NOMO-1 treated with dmso at 0.1 percent for 144 hours (cell line): ENCODE results near the gene AP4S1.
"Not testable (repeated sequence)": the region's sequence is repeated elsewhere in the genome, so short reads cannot be mapped to it uniquely, and the experiment has no call there.

ENCODE experiments used
- DNase-seq: peaks from one replicate; lab custom pipeline; 2025; ENCODE audit not compliant: unreplicated experiment; lab: John Stamatoyannopoulos, UW

Gene AP4S1, protein sequence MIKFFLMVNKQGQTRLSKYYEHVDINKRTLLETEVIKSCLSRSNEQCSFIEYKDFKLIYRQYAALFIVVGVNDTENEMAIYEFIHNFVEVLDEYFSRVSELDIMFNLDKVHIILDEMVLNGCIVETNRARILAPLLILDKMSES

DNA sequence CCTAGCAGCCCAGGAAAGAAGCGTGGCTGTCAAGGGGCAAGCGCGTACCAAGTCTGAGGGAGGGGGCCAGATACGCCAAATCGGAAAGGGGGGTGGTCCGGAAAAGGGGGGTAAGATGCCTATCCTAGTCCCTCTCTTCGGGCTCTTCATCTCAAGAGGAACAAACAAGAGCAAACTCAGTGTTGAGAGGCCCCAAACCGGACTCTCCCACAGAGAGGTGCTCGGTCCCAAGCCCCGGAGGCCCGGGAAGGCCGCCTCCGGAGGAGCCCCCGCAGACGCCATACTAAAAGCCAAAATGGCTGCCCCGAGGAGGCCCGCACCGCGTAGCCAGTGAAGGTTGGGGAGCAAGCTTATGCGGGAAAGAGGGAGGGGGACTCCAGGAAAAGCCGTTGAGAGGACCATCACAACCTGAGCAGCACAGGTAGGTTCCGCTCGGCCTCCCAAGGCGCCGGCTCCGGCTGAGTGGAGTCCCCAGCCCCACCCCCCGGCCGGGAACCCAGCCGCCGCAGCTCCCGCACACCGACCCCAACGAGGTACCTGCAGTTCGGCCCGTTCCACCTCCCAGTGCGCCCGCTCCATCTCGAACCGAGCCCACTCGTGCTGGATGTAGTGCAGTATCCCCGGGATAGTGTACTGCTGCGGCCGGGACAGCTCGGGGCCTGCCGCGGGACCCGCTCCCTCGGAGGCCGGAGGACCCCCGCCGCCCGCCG lies at the start of gene AP4S1:
Gene AP4S1 (plus strand): TSS at position 283 of the 710 bp plus-strand sequence. CDS start 40,548 bp downstream, outside the sequence.
- no peak for DNase-seq

DNA sequence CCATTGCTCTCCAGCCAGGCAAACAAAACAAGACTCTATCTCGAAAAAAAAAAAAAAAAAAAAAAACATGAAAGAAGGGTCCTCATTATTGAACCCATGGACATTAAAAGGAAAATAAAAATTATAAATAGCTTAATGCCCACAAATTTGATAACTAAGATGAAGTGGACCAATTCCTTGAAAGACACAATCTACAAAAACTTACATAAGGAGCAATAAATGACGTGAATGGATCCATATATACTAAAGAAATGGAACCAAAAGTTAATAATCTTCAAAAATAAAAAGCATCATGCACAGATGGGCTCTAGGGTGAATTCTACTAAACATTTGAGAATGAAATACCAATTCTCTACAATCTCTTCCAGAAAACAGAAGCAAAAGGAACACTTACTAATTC lies 47.7 kb upstream of the AP4S1 start:
- DNase-seq, result no peak

DNA sequence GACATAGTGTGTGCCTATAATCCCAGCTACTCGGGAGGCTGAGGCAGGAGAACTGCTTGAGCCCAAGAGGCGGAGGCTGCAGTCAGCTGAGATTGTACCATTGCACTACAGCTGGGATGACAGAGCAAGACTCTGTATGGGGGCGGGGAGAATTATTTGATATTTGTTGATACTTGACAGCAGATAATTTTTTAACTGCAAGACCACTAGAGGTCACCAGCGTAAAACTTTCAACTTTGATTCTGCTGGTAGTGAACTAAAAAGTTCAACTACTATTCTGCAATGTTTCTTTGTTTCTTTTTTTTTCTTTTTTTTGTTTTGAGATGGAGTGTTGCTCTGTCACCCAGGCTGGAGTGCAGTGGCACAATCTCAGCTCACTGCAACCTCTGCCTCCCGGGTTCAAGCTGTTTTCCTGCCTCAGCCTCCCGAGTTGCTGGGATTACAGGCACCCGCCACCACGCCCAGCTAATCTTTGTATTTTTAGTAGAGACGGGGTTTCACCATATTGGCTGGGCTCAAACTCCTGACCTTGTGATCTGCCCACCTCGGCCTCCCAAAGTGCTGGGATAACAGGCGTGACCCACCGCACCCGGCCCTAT lies 45.2 kb upstream of the AP4S1 start:
- DNase-seq, result not testable (repeated sequence)

DNA sequence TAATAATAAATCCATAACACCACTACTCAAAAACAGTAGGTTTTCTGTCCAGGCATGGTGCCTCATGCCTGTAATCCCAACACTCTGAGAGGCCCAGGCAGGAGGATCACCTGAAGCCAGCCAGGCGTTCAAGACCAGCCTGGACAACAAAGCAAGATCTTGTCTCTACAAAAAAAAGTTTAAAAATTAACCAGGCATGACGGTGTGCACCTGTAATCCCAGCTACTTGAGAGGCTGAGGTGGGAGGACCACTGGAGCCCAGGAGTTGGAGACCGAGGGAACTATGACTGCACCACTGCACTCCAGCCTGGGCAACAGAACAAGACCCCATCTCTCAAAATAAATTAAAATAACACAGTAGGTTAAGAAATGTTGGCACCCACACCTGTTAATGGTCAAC lies 44.5 kb upstream of the AP4S1 start:
- no peak for DNase-seq

DNA sequence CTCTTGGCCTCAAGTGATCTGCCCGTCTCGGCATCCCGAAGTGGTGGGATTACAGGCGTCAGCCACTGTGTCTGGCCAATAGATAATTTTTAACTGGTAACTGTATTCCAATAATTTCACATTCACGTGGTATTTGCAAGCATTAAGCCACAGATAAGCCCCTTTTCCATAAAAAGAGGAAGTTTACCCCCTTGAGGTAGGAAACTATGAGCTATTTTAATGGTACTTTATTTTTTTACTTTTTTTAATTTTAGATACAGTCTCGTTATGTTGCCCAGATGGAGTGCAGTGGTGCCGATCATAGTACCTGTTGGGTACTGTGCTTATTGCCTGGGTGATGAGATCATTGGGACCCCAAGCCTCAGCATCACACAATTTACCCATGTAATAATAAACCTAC lies 42.9 kb upstream of the AP4S1 start:
- no peak for DNase-seq

DNA sequence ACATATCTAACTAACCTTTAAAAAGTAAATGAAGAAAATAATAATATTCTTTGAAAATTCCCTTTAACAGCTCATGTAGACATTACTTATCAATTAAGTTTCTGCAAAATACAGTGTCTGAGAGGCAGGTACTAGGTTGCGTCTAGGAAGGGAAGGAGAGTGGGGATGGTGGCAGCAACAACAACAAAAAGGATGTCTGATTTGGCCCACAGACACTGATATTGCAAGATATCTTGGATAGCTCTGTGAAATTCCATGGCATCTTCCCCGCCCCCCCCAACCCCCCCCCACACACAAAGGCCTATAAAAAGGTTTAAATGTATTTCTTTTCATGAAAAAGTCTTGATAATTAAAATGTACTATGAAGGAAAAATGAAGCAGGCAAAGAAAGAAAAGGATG lies 41.6 kb upstream of the AP4S1 start:
- no peak for DNase-seq

DNA sequence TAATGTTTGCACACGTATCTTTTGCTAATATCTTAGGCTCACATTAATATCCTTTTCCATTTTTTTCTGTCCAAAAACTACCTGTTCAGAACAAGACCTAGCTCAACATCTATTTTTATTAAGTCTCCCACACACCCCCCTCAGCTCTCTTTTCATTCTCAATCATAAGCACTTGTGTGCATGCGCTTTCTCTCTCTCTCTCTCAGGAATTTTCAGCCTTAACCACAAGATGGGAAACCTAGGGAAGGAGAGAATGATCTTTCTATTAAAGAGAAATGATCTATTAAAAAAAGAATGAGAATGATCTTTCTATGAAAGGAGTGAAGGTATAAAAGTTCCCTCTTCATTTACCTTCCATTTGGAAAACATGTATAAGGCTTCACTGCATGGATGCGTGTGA lies 39.7 kb upstream of the AP4S1 start:
- no peak for DNase-seq

DNA sequence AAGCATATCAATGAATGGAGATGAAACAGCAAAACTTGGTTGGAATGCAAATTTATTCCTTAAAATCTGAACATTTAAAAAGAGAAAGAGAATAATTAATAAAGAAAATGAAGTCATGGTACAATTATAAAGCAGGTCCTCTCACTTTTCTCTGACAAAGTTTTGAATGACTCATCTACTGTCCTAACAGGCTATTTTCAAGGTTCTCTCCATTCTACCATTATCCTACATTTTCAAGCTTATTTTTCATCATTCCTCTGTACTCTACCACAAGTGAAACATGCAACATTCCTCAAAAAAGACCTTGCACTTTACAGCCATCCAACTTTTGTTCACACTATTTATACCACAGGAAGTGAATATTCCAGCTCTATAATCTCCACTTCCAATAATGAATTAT lies 36.9 kb upstream of the AP4S1 start:
- no peak for DNase-seq

DNA sequence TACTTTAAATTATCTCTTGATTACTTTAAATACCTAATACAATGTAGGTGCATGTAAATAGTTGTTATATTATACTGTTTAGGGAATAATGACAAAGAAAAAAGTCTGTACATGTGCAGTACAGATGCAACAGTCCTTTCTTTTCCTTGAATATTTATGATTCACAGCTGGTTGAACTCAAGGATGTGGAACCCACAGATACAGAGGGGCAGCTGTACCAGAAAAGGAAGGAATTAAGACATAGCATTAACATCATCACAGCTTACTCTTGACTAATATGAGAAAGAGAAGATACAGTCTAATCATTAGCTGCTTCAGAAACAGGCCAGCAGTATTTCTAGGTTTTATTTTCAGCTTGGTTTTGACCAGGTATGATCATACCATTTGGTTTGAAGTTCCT lies 34.7 kb upstream of the AP4S1 start:
- DNase-seq, result no peak

DNA sequence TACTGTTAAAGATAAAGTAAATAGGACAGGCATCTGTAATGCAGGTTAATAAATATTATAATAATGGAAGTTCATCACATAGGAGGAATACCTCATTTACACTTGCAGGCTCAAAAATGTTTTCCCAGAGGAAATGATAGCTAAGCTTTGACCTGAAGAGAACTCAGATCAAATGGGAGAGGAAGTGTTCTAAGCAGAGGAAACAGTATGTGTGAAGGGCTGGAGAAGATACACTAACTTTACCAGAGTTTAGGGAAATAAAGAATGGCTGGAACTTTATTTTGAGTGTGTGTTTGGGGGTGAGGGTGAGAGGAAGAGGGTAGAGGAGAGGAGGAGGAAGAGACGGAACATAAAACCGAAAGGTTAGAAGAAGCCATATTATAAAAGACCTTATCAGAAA lies 34.0 kb upstream of the AP4S1 start:
- DNase-seq, result no peak

DNA sequence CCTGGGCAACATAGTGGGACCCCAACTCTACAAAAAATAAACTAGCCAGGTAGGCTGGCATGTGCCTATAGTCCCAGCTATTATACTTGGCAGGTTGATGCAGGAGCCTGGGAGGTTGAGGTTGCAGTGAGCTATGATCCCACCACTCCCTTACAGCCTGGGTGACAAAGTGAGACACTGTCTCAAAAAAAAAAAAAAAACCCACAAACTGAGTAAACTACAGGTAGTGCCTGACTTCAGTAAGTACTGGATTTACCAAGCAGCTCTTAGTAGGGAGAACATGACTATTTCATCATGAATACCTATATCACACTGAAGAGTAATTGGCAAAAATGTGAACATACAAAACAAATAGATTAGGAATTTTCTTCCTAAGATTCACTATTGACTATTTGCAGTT lies 32.4 kb upstream of the AP4S1 start:
- no peak for DNase-seq

DNA sequence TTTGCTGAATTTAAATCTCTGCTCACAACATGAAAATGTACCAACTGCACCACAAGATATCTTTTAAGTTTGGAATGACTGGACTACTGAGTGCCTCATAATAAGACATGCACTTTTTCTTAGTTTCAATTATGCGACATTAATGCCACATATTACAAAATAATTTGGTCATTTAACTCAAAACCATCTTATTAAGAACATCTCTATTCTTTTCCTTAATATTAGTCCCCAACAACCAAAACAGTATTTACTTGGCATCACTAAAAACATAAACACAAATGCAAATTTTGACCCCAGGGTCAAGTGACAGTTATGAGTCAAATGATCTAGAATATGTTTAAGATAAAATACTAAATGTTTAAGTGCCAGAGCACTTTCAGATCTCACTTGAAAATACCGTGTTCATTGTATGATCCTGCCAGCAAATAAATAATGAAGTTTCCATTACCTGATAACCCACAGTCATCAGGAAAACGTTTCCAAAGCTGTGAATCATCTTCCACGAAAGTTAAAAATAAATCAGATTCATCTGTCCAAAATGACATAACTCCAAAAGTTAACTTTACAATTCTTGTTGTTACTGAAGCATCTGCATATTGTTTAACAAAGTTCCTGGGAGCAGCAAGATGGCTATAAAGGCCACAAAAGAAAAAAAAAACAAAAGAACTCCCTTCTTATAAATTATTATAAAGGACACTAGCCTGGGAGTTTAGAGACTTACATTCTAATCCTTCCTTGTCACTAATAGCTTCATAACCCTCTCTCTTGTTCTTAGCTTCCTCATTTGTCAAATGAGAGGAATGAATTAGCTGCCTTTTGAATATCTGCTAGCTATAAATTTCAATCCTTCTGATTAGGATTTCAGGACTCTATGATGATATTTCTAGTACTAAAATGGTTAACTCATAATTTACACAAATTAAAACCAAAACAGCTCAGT lies 30.5 kb upstream of the AP4S1 start:
- DNase-seq, result no peak

DNA sequence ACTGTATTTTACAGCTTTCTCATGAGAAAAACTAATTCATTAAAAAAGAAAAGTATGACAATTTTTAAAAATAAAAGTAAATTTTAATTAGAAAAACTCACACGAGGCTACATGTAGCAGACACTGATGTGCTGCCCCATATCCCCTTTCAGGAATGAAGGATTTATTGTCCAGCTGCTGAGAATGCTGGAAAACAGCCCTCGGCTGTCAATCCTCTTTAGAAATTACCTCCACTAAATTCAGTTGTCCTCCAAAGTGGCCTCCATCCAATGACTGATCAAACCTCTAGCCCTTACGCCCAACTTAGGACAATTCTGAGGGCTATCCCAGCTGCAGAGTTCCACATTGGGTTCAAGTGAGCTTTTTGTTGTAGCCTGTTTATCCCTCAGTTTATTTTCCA lies 29.8 kb upstream of the AP4S1 start:
- DNase-seq, result no peak

DNA sequence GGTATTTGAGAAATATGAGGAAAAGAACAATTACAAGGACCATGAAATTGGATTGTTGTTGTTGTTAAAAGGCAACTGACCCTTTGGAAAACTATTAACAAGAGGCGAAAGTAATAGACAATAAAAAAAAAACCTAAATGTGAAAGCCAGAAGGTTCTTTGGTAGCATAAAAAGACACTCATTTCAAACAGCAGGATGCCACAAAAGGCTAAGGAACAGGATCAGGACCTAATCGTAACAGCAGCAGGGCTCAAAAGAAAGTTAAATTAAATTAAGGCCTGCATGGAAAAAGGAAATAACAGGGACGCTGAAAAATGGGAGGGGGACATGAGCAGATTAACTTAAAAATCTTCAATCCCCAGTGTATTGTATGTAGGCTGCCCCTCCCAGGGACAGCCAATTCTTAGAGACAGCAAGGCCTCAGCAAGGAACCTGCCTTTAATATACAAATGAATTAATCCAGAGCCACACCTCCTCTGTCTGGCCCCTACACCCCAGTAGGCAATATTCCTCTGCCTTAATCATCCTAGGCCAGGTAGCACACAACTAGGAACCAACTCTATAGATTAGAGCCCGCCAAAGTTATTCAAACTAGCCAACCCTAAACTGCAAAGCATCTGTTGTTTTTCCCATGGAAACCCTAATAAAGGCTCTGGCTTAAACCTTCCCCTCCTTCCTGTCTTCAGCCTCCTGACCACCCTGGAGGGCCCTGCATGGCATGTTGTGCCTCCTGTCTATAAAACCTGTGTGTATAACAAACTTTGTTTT lies 28.4 kb upstream of the AP4S1 start:
- no peak for DNase-seq

DNA sequence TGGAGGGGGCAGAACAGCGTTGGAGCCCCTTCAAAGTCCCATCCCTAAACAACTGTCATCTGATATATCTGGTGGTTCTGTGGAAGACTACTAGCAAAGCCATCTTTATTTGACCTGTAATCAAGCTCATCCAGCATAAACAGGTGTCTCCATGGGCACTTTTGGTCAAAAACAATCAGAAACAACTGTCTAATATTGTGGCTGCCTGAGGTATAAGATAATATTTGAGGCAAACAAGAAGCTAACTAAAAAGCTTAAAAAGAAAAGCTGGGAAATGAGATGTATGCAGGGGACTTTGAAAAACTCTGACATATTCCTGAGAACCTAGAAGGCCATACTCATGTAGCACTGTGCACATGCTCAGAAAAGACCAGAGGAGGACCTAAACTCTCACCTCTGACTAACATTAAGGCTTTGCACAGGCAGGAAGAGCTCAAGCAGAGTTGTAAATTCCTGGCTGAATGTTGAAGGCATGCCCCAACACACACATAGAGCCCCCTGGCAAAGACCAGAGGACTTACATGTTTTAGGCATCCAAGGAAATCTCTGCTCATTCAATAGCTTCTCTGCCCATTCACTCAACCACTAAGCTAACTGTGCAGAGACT lies 27.2 kb upstream of the AP4S1 start:
- DNase-seq, result no peak

DNA sequence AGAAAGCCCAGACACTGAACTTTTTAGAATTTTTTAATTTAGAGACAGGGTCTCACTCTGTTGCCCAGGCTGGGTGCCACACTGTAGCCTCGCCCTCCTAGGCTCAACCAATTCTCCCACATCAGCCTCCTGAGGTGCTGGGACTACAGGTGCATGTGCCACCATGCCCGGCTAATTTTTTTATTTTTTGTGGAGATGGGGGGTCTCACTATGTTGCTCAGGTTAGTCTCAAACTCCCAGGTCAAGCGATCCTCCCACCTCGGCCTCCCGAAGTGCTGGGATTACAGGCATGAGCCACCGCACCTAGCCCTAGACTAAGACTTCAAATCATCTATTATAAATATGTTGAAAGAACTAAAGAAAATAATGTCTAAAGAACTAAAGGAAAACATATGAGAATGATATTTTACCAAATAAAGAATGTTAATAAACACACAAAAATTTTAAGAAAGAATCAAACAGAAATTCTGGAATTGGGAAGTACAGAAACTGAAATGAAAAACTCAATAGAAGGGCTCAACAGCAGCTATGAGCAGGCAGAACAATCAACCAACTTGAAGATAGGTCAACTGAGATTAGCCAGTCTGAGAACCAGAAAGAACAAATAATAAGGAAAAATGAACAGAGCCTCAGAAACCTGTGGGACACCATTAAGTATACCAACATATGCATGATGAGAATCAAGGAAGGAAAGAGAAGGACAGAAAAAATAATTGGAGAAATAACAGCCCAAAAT lies 26.2 kb upstream of the AP4S1 start:
- no peak for DNase-seq

DNA sequence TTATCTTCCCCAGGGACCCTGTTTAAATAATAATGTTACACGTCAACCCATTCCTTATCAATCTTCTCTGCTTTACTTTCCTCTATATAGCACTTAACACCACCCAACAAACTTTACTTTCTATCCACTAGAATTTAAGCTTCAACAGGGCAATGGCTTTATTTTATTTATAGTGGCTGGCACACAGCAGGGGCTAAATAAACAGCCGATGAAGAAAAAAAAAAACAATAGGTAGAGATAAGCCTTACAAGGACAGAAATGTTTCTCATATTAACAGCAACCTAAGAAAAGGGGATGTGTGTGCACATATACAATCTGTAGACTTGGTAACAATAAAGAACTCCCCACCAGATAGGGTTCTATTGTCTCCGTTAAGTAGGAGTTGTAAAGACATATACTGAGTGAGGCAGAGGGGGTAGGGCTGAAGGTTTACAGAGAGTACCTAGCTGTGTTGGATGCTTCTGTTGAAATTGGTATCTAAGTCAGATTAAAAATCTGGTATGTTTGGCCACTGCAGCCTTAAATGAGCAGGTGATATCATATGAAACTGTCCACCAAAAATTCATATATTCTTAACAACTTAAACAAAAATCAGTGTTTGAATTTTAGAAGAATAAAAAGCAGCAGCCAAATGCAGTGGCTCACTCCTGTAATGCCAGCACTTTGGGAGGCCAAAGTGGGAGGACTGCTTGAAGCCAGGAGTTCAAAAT lies 24.7 kb upstream of the AP4S1 start:
- no peak for DNase-seq

DNA sequence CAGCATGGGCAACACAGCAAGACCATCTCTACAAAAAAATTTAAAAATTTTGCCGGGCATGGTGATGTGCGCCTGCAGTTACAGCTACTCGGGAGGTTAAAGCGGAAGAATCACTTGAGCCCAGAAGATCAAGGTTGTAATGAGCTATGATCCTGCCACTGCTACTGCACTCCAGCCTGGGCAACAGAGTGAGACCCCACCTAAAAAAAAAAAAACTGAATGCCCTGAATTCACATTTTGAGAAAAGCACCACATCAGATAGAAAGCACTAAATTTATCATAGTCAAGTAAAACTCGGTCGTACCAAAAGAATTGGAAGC lies 24.1 kb upstream of the AP4S1 start:
- no peak for DNase-seq

DNA sequence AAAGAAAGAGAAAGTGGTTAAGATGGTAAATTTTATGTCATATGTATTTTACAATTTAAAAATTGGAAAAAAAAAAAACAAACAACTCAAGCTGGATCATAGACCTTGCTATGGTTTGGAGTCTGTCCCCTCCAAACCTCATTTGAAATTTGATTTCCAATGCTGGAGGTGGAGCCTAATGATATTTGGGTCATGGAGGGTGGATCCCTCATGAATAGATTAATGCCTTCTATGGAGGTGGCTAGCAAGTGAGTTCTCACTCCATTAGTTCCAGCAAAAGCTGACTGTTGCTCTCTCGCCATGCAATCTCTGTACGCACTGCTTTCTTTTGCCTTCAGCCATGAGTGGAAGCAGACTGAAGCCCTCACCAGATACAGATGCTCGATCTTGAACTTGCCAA lies 22.2 kb upstream of the AP4S1 start:
- DNase-seq, result no peak
